Loucy (cell line): Measurements from ENCODE around the gene GABBR2.

Source experiments
- H2AFZ ChIP-seq: fragments of 200-600 bp; sonication (generic); 2 replicates; pipeline ENCODE4 v1.6.0; 2016; ENCODE audit warnings: antibody characterized with exemption, mild to moderate bottlenecking, low read length, moderate library complexity
- H3F3A ChIP-seq: fragments of 200-600 bp; 2 replicates; pipeline ENCODE4 v1.6.0; 2016; ENCODE audit warnings: antibody characterized with exemption, low read depth, mild to moderate bottlenecking
- H3K27me3 ChIP-seq: fragments of 200-600 bp; sonication (generic); 2 replicates; pipeline ENCODE4 v1.6.1; 2014; ENCODE audit warnings: low read length, mild to moderate bottlenecking; ENCODE audit not compliant: insufficient read depth, poor library complexity, severe bottlenecking
- H3K36me3 ChIP-seq: fragments of 200-600 bp; sonication (generic); 2 replicates; pipeline ENCODE4 v1.6.1; 2016; ENCODE audit warnings: low read length; ENCODE audit not compliant: insufficient read depth
- H3K4me1 ChIP-seq: fragments of 200-600 bp; sonication (generic); 2 replicates; pipeline ENCODE4 v1.5.1; 2014; ENCODE audit warnings: low read length, mild to moderate bottlenecking; ENCODE audit not compliant: insufficient read depth, poor library complexity, severe bottlenecking
- H3K4me2 ChIP-seq: fragments of 200-600 bp; sonication (generic); 2 replicates; pipeline ENCODE4 v1.6.0; 2014; ENCODE audit warnings: antibody characterized with exemption, low read length, low read depth, mild to moderate bottlenecking; ENCODE audit not compliant: poor library complexity, severe bottlenecking
- H3K4me3 ChIP-seq: fragments of 200-600 bp; sonication (generic); 2 replicates; pipeline ENCODE4 v1.5.1; 2014; ENCODE audit warnings: low read length, mild to moderate bottlenecking, mixed read lengths; ENCODE audit not compliant: poor library complexity, severe bottlenecking
- H3K79me2 ChIP-seq: fragments of 200-600 bp; sonication (generic); 2 replicates; pipeline ENCODE4 v1.6.1; 2014; ENCODE audit warnings: low read length; ENCODE audit not compliant: insufficient read depth
- H3K9ac ChIP-seq: fragments of 200-600 bp; sonication (generic); 2 replicates; pipeline ENCODE4 v1.6.0; 2014; ENCODE audit warnings: mild to moderate bottlenecking, low read depth, low read length, moderate library complexity; ENCODE audit not compliant: poor library complexity, severe bottlenecking
- H3K9me2 ChIP-seq: fragments of 200-600 bp; sonication (generic); replicated peaks from 2 replicates; pipeline ENCODE4 v1.6.1; 2016; ENCODE audit warnings: low read depth, low read length, mixed read lengths
- H3K9me3 ChIP-seq: fragments of 200-600 bp; sonication (generic); 2 replicates; pipeline ENCODE4 v1.6.1; 2014; ENCODE audit warnings: mild to moderate bottlenecking, antibody characterized with exemption, low read length, low read depth; ENCODE audit not compliant: insufficient read depth
- H4K20me1 ChIP-seq: fragments of 200-600 bp; sonication (generic); 2 replicates; pipeline ENCODE4 v1.6.0; 2014; ENCODE audit warnings: antibody characterized with exemption, low read length, mild to moderate bottlenecking; ENCODE audit not compliant: insufficient read depth, poor library complexity, severe bottlenecking
- EZH2phosphoT487 ChIP-seq: fragments of 200-600 bp; IDR thresholded peaks from 2 replicates; pipeline ENCODE4 v1.6.1; 2018; ENCODE audit warnings: antibody characterized with exemption, mild to moderate bottlenecking, moderate library complexity, borderline replicate concordance
- TF ChIP-seq, protein P1 (sequence below): fragments of 200-600 bp; sonication (generic); conservative IDR thresholded peaks from 2 replicates; pipeline ENCODE4 v1.5.1; 2014; ENCODE audit warnings: mild to moderate bottlenecking, antibody characterized with exemption, low read length

Gene GABBR2

DNA sequence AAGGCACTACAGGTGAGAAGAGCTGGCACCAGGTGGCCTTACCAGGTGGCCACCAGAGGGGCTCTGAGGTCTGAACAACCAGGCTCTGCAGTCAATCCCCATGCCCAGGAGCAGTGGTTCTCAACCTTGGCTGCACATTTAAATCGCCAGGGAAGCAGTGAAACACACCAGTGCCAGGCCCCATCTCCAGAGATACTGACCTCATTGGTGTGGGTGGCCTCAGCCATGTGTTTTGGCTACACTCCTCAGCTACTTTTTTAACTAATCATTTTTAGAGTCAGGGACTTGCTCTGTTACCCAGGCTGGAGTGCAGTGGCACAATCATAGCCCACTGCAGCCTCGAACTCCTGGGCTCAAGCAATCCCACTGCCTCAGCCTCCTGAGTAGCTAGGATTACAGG is 56.0 kb downstream of the GABBR2 start:
- H3K4me1 ChIP-seq, result no peaks in the 10 kb centered on the region
- no peak overlapping the region for H3K9ac ChIP-seq
- H3K36me3 ChIP-seq, result no peaks in the 10 kb centered on the region
- H3K27me3 ChIP-seq, result no peaks in the 10 kb centered on the region
- H2AFZ ChIP-seq, result no peak overlapping the region
- no peak overlapping the region for H3K4me3 ChIP-seq
- H4K20me1 ChIP-seq, result no peaks in the 10 kb centered on the region
- no peaks in the 10 kb centered on the region for H3K9me3 ChIP-seq
- no peak overlapping the region for H3K4me2 ChIP-seq
- no peaks in the 10 kb centered on the region for H3K9me2 ChIP-seq
- H3K79me2 ChIP-seq, result no peaks in the 10 kb centered on the region
- TF ChIP-seq EZH2phosphoT487, result no peak
- TF ChIP-seq, protein P1, sequence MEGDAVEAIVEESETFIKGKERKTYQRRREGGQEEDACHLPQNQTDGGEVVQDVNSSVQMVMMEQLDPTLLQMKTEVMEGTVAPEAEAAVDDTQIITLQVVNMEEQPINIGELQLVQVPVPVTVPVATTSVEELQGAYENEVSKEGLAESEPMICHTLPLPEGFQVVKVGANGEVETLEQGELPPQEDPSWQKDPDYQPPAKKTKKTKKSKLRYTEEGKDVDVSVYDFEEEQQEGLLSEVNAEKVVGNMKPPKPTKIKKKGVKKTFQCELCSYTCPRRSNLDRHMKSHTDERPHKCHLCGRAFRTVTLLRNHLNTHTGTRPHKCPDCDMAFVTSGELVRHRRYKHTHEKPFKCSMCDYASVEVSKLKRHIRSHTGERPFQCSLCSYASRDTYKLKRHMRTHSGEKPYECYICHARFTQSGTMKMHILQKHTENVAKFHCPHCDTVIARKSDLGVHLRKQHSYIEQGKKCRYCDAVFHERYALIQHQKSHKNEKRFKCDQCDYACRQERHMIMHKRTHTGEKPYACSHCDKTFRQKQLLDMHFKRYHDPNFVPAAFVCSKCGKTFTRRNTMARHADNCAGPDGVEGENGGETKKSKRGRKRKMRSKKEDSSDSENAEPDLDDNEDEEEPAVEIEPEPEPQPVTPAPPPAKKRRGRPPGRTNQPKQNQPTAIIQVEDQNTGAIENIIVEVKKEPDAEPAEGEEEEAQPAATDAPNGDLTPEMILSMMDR, result no peak
- no peaks in the 10 kb centered on the region for H3F3A ChIP-seq

DNA sequence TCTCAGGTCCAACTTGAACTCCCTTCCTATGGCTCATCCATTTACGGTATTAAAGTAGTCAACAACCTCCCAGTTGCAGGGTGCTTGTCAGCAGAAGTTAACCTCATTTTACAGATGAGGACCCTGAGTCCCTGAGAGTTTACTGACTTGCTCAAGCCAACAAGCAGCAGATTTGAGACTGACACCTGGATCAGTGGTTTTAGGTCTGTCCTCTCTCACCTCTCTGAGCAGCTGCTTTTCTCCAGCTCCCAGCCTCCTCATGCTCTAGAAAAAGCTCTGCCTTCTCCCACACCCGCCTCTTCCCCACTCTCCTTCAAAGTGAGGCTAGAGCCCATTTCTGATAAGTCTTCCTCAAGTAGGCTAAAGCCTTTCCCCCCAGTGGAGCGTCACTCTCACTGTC is 56.4 kb downstream of the GABBR2 start:
- H3K9me2 ChIP-seq, result no peaks in the 10 kb centered on the region
- no peaks in the 10 kb centered on the region for H3F3A ChIP-seq
- no peaks in the 10 kb centered on the region for H3K36me3 ChIP-seq
- H3K27me3 ChIP-seq, result no peaks in the 10 kb centered on the region
- no peaks in the 10 kb centered on the region for H3K79me2 ChIP-seq
- no peak for TF ChIP-seq EZH2phosphoT487
- TF ChIP-seq, protein P1, result no peak
- no peaks in the 10 kb centered on the region for H3K9me3 ChIP-seq
- H4K20me1 ChIP-seq, result no peaks in the 10 kb centered on the region
- no peak overlapping the region for H3K9ac ChIP-seq
- H3K4me3 ChIP-seq, result no peak overlapping the region
- H3K4me1 ChIP-seq, result no peaks in the 10 kb centered on the region
- no peak overlapping the region for H3K4me2 ChIP-seq
- H2AFZ ChIP-seq, result no peak overlapping the region

DNA sequence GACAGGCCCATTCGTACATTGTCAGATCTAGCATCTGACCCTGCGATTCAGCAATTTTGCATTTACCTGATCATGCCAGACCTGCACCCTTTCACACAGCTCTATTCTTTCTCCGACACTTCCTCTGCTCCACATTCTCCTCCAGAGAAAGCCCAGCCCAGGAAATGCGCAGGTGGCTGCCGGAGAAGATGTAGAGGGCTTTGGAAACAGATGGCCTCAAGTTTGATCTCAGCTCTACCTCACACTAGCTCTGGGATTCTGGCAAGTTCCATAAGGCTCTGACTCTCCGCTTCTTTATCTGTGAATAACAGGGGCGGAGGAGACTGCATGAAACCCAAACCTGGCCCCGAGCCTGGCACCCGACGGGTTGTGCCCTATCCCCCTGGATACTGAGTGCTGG is 61.5 kb downstream of the GABBR2 start:
- H3K36me3 ChIP-seq, result no peaks in the 10 kb centered on the region
- H3K4me2 ChIP-seq, result no peak overlapping the region
- no peaks in the 10 kb centered on the region for H3K4me1 ChIP-seq
- H3K27me3 ChIP-seq, result no peaks in the 10 kb centered on the region
- TF ChIP-seq EZH2phosphoT487, result no peak
- TF ChIP-seq, protein P1, result no peak
- no peaks in the 10 kb centered on the region for H3K9me3 ChIP-seq
- H4K20me1 ChIP-seq, result no peaks in the 10 kb centered on the region
- no peaks in the 10 kb centered on the region for H3K79me2 ChIP-seq
- no peaks in the 10 kb centered on the region for H3K9me2 ChIP-seq
- no peak overlapping the region for H3K9ac ChIP-seq
- H3K4me3 ChIP-seq, result no peak overlapping the region
- no peaks in the 10 kb centered on the region for H3F3A ChIP-seq
- no peak overlapping the region for H2AFZ ChIP-seq
